C4-2B (cell line): ENCODE measurements around the gene KHDC1.

Experiments
- CTCF ChIP-seq: fragments of 450-650 bp; conservative IDR thresholded peaks from 2 replicates; pipeline ENCODE4 v1.5.1; 2017; ENCODE audit warnings: mild to moderate bottlenecking
- ZFX ChIP-seq: fragments of 450-650 bp; IDR thresholded peaks from 2 replicates; pipeline ENCODE4 v1.6.1; 2017

DNA sequence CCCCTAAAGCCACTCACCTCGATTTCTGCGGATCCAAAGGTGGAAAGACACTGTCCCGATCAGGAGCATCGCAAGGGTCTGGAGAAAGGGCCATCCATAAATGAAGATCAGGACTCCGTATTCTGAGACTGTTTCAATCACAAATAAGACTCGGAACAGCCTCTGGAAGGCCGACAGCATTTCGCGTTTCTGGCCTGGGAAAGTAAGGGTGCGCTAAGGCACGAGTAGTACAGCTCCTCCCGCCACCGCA, 46.5 kb upstream of the KHDC1 start:
- TF ChIP-seq CTCF: no peak
- no peak for TF ChIP-seq ZFX
